DND-41 (cell line): Measurements from ENCODE around the gene NXN.

ENCODE experiments used
- ATAC-seq: fragments of 200-7000 bp; cut with Tn5 transposase; 3 replicates; pipeline ENCODE4 v1.9.1; 2021; ENCODE audit warnings: low read depth; ENCODE audit not compliant: insufficient read depth
- DNase-seq: peaks from one replicate; pipeline ENCODE4 v3.0.0-alpha.2; 2020
- H2AFZ ChIP-seq: 2 replicates; pipeline ENCODE4 v1.6.0; 2012; ENCODE audit warnings: low read depth, low read length
- H3K27ac ChIP-seq: 2 replicates; pipeline ENCODE4 v1.5.1; 2012; ENCODE audit warnings: low read length, inconsistent platforms
- H3K27me3 ChIP-seq: fragments of 200-600 bp; sonication (generic); 2 replicates; pipeline ENCODE4 v1.6.0; 2012; ENCODE audit warnings: low read length, mild to moderate bottlenecking, inconsistent platforms; ENCODE audit not compliant: insufficient read depth, poor library complexity
- H3K36me3 ChIP-seq: 2 replicates; pipeline ENCODE4 v1.5.1; 2012; ENCODE audit warnings: low read length, inconsistent platforms; ENCODE audit not compliant: insufficient read depth
- H3K4me1 ChIP-seq: 2 replicates; pipeline ENCODE4 v1.5.1; 2012; ENCODE audit warnings: mild to moderate bottlenecking, low read length; ENCODE audit not compliant: insufficient read depth
- H3K4me2 ChIP-seq: 2 replicates; pipeline ENCODE4 v1.6.0; 2012; ENCODE audit warnings: mild to moderate bottlenecking, moderate library complexity, low read length, inconsistent platforms; ENCODE audit not compliant: insufficient read depth
- H3K4me3 ChIP-seq, 2 experiments: fragments of 200-600 bp in 1 of 2; shearing (Covaris generic) in 1 of 2; 2 replicates each; pipeline ENCODE4 v1.5.1; 2012 to 2016; ENCODE audit warnings: inconsistent platforms in 2 of 2, low read length in 2 of 2, mild to moderate bottlenecking in 2 of 2, low read depth in 1 of 2, moderate library complexity in 1 of 2
- H3K79me2 ChIP-seq: 2 replicates; pipeline ENCODE4 v1.6.0; 2012; ENCODE audit warnings: low read length, inconsistent platforms; ENCODE audit not compliant: insufficient read depth
- H3K9ac ChIP-seq: 2 replicates; pipeline ENCODE4 v1.6.0; 2012; ENCODE audit warnings: low read depth, mild to moderate bottlenecking, inconsistent platforms, low read length, moderate library complexity
- H3K9me3 ChIP-seq: 2 replicates; pipeline ENCODE4 v1.5.1; 2012; ENCODE audit warnings: low read length, moderate library complexity, mild to moderate bottlenecking, inconsistent platforms; ENCODE audit not compliant: insufficient read depth, severe bottlenecking
- H4K20me1 ChIP-seq: 2 replicates; pipeline ENCODE4 v1.6.0; 2012; ENCODE audit warnings: low read length; ENCODE audit not compliant: insufficient read depth
- EZH2 ChIP-seq: IDR thresholded peaks from 3 replicates; pipeline ENCODE4 v1.6.1; 2012; ENCODE audit warnings: borderline replicate concordance, low read depth, mild to moderate bottlenecking, moderate library complexity, low read length, inconsistent platforms; ENCODE audit not compliant: severe bottlenecking
- TF ChIP-seq, protein P1 (sequence below): IDR thresholded peaks from 2 replicates; pipeline ENCODE4 v1.5.1; 2012; ENCODE audit warnings: borderline replicate concordance, low read length, moderate library complexity, mild to moderate bottlenecking; ENCODE audit not compliant: poor library complexity, severe bottlenecking; ENCODE audit errors: extremely low read depth

The NXN gene

DNA sequence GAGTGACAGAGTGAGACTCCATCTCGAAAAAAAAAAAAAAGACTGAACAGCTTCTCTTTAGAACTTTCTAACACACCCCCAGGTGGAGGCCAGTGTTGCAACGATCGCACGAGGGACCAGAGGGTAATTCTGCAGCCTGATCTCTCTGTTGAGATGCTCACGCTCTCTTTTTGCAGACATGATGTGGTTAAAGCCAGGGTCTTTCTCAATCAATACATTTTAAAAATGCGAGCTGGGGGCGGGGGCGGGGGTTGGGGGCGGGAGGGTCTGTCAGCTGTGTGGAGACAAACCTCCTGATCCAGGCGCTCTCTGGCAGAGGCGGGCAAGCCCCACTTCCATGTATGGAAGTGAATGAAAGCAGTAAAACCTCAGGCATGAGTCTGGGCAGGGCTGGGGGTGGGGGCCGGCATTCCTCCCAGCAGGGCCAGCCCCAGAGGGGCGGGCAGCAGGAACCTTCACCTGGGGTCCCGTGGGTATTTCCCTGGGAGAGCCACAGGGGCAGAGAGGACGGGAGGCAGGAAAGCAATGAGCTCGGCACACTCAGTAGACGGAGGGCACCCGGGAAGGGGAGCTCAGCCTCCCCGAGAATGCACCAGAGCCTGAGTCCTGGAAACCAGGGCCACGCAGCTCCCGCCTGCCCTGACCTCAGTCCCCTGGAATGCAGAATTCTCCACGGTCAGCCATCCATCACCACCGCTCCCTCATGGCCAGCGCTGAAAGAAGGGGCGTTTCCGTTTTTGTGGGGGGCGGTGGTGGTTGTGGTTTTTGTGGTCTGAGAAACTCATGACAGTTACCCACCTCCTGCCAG lies 28.0 kb downstream of the NXN start:
- no peak overlapping the region for H3K27ac ChIP-seq
- H3K27me3 ChIP-seq = no peaks in the 10 kb centered on the region
- ATAC-seq (no peak), DNase-seq (no peak)
- H3K79me2 ChIP-seq = no peaks in the 10 kb centered on the region
- no peaks in the 10 kb centered on the region for H3K9me3 ChIP-seq
- H3K4me2 ChIP-seq = no peak overlapping the region
- H3K4me1 ChIP-seq = no peaks in the 10 kb centered on the region
- H4K20me1 ChIP-seq = no peaks in the 10 kb centered on the region; the same call in 1 of the 2 replicates
- H2AFZ ChIP-seq = no peak overlapping the region
- no peak for TF ChIP-seq EZH2
- TF ChIP-seq, protein P1, sequence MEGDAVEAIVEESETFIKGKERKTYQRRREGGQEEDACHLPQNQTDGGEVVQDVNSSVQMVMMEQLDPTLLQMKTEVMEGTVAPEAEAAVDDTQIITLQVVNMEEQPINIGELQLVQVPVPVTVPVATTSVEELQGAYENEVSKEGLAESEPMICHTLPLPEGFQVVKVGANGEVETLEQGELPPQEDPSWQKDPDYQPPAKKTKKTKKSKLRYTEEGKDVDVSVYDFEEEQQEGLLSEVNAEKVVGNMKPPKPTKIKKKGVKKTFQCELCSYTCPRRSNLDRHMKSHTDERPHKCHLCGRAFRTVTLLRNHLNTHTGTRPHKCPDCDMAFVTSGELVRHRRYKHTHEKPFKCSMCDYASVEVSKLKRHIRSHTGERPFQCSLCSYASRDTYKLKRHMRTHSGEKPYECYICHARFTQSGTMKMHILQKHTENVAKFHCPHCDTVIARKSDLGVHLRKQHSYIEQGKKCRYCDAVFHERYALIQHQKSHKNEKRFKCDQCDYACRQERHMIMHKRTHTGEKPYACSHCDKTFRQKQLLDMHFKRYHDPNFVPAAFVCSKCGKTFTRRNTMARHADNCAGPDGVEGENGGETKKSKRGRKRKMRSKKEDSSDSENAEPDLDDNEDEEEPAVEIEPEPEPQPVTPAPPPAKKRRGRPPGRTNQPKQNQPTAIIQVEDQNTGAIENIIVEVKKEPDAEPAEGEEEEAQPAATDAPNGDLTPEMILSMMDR = no peak
- H3K36me3 ChIP-seq = no peaks in the 10 kb centered on the region
- H3K9ac ChIP-seq = no peak overlapping the region
- H3K4me3 ChIP-seq = no peak overlapping the region

- DNase-seq = no peak
- Histone ChIP-seq H3K79me2 (no peaks in the 10 kb centered on the region), H3K9me3 (no peaks in the 10 kb centered on the region), H4K20me1 (no peaks in the 10 kb centered on the region; the same call in 1 of the 2 replicates), H3K4me2 (no peak overlapping the region), H3K9ac (no peak overlapping the region), H3K27me3 (no peaks in the 10 kb centered on the region), H3K4me3 (no peak overlapping the region), H3K4me1 (no peaks in the 10 kb centered on the region), H3K27ac (no peak overlapping the region), H2AFZ (no peak overlapping the region), H3K36me3 (no peaks in the 10 kb centered on the region)
- TF ChIP-seq, protein P1 = no peak
- TF ChIP-seq EZH2 = no peak
- ATAC-seq = no peak
These were observed 29.8 kb downstream of the NXN start for GRCh38 chr17:949623-950303.

GRCh38 chr17:948284-948852 lies 31.2 kb downstream of the NXN start:
- Histone ChIP-seq H3K4me1 (no peaks in the 10 kb centered on the region), H3K9me3 (no peaks in the 10 kb centered on the region), H3K4me2 (no peak overlapping the region), H3K4me3 (no peak overlapping the region), H4K20me1 (no peaks in the 10 kb centered on the region; the same call in 1 of the 2 replicates), H2AFZ (no peak overlapping the region), H3K79me2 (no peaks in the 10 kb centered on the region), H3K36me3 (no peaks in the 10 kb centered on the region), H3K9ac (no peak overlapping the region), H3K27ac (no peak overlapping the region), H3K27me3 (no peaks in the 10 kb centered on the region)
- TF ChIP-seq, protein P1 = no peak
- TF ChIP-seq EZH2 = no peak
- DNase-seq = no peak
- no peak for ATAC-seq
